ENCODE data around the gene CDC42SE2. TPM values are rescaled to one million over a fixed set of nuclear protein-coding genes. Genes with fewer than 3 reads are reported as not detected.

CDC42SE2 gene
- total RNA-seq, 1 experiment from 2014 or later = 46.1 TPM

DNA sequence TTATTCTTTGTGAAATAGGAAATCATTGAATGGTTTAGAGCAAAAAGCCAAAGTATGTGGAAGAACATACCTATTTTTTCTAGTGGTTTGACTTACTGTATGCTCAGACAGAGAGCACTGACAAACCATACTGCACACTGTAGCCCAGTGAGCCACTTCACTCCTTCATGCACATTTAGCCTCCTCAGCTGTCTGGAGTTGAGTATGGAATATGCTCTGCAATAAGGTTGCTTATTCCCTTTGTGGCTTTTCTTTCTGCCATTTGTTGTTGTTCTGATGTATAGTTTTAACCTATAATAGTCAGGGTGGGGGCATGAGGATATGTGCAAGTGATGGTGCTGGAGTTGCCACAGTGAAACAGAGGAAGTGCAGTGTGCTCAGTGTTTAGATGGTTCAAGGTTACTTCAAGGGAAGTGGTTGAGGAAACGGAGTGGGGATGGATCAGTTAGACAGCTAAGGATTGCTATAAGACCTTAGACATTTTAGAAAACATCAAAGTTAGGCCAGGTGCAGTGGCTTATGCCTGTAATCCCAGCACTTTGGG lies 100.7 kb downstream of the CDC42SE2 start:
- no peak for ATAC-seq
- TSS peak; percentile 15 for BruUV-seq (replicated peaks)
- no peaks in the 10 kb centered on the region for H3K9me3 ChIP-seq (ENCODE audit: control insufficient read depth, insufficient read depth, low read depth, low read length)
- no peak overlapping the region for H3K4me3 ChIP-seq (ENCODE audit: low read depth in 2 of 2, low read length in 2 of 2)
- H3K36me3 ChIP-seq (ENCODE audit: control insufficient read depth, insufficient read depth, low read length) = no peaks in the 10 kb centered on the region
- ChIA-PET CTCF (no interaction called here), POLR2A (interaction anchor here (0.5 kb wide), 1 partner anchor 10 kb away, joined by 8 read pairs; no protein-coding TSS in a partner anchor)
- H3K4me1 ChIP-seq (ENCODE audit: control insufficient read depth, insufficient read depth, low read length) = no peaks in the 10 kb centered on the region
- intact Hi-C loops (cut with micrococcal nuclease; ENCODE audit: unreplicated experiment) = no loop called here
- H3K27ac ChIP-seq (ENCODE audit: low read length) = no peak overlapping the region
- TF ChIP-seq, protein P1, sequence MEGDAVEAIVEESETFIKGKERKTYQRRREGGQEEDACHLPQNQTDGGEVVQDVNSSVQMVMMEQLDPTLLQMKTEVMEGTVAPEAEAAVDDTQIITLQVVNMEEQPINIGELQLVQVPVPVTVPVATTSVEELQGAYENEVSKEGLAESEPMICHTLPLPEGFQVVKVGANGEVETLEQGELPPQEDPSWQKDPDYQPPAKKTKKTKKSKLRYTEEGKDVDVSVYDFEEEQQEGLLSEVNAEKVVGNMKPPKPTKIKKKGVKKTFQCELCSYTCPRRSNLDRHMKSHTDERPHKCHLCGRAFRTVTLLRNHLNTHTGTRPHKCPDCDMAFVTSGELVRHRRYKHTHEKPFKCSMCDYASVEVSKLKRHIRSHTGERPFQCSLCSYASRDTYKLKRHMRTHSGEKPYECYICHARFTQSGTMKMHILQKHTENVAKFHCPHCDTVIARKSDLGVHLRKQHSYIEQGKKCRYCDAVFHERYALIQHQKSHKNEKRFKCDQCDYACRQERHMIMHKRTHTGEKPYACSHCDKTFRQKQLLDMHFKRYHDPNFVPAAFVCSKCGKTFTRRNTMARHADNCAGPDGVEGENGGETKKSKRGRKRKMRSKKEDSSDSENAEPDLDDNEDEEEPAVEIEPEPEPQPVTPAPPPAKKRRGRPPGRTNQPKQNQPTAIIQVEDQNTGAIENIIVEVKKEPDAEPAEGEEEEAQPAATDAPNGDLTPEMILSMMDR (IDR thresholded peaks at IDR 0.05) = no peak
- TF ChIP-seq POLR2AphosphoS5 (IDR thresholded peaks at IDR 0.05; ENCODE audit: low read depth, low read length) = no peak
- no peak for TF ChIP-seq TCF7L2 (IDR thresholded peaks at IDR 0.05; ENCODE audit: low read depth, low read length)
- no peak for TF ChIP-seq SIN3A (IDR thresholded peaks at IDR 0.05; ENCODE audit: borderline replicate concordance, insufficient read depth, low read depth, low read length)
- TF ChIP-seq, protein P2, sequence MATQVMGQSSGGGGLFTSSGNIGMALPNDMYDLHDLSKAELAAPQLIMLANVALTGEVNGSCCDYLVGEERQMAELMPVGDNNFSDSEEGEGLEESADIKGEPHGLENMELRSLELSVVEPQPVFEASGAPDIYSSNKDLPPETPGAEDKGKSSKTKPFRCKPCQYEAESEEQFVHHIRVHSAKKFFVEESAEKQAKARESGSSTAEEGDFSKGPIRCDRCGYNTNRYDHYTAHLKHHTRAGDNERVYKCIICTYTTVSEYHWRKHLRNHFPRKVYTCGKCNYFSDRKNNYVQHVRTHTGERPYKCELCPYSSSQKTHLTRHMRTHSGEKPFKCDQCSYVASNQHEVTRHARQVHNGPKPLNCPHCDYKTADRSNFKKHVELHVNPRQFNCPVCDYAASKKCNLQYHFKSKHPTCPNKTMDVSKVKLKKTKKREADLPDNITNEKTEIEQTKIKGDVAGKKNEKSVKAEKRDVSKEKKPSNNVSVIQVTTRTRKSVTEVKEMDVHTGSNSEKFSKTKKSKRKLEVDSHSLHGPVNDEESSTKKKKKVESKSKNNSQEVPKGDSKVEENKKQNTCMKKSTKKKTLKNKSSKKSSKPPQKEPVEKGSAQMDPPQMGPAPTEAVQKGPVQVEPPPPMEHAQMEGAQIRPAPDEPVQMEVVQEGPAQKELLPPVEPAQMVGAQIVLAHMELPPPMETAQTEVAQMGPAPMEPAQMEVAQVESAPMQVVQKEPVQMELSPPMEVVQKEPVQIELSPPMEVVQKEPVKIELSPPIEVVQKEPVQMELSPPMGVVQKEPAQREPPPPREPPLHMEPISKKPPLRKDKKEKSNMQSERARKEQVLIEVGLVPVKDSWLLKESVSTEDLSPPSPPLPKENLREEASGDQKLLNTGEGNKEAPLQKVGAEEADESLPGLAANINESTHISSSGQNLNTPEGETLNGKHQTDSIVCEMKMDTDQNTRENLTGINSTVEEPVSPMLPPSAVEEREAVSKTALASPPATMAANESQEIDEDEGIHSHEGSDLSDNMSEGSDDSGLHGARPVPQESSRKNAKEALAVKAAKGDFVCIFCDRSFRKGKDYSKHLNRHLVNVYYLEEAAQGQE (IDR thresholded peaks at IDR 0.05; ENCODE audit: insufficient read depth in 1 of 2, low read depth in 2 of 2, low read length in 1 of 2) = no peak
- in situ Hi-C loops (cut with HindIII; ENCODE audit: low pct_unique_long_range_greater_than_20kb, low sequenced_read_pairs) = no loop called here
- DNase-seq (ENCODE audit: low read depth, low spot score) = no peak
- no peaks in the 10 kb centered on the region for H3K27me3 ChIP-seq (ENCODE audit: control insufficient read depth, insufficient read depth, low read length)

DNA sequence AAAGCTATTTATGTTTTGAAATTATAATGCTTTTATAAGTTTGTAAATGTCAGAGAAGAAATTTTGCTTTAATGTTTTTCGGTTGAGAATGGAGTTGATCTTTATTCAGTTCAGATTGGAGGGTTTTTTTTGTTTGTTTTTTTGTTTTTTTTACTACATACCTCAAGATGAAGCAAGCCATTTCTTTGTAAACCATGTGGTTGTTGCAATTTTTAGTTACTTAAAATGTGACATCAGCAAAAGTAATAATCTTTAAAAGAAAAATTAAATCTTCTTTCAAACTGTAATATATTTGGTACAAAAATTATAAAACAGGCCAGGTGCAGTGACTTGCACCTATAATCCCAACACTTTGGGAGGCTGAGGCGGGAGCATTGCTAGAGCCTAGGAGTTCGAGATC lies 102.6 kb downstream of the CDC42SE2 start:
- no peak overlapping the region for H3K4me3 ChIP-seq (ENCODE audit: low read depth in 2 of 2, low read length in 2 of 2)
- no peaks in the 10 kb centered on the region for H3K4me1 ChIP-seq (ENCODE audit: control insufficient read depth, insufficient read depth, low read length)
- in situ Hi-C loops (cut with HindIII; ENCODE audit: low pct_unique_long_range_greater_than_20kb, low sequenced_read_pairs) (no loop called here), intact Hi-C loops (cut with micrococcal nuclease; ENCODE audit: unreplicated experiment) (no loop called here)
- TF ChIP-seq POLR2AphosphoS5 (IDR thresholded peaks at IDR 0.05; ENCODE audit: low read depth, low read length) (no peak), SIN3A (IDR thresholded peaks at IDR 0.05; ENCODE audit: borderline replicate concordance, insufficient read depth, low read depth, low read length) (no peak), TCF7L2 (IDR thresholded peaks at IDR 0.05; ENCODE audit: low read depth, low read length) (no peak)
- TF ChIP-seq, protein P2 (IDR thresholded peaks at IDR 0.05; ENCODE audit: insufficient read depth in 1 of 2, low read depth in 2 of 2, low read length in 1 of 2) = no peak
- TF ChIP-seq, protein P1 (IDR thresholded peaks at IDR 0.05) = no peak
- no peaks in the 10 kb centered on the region for H3K36me3 ChIP-seq (ENCODE audit: control insufficient read depth, insufficient read depth, low read length)
- no peaks in the 10 kb centered on the region for H3K9me3 ChIP-seq (ENCODE audit: control insufficient read depth, insufficient read depth, low read depth, low read length)
- H3K27me3 ChIP-seq (ENCODE audit: control insufficient read depth, insufficient read depth, low read length) = no peaks in the 10 kb centered on the region
- no peak for DNase-seq (ENCODE audit: low read depth, low spot score)
- no TSS peak for BruUV-seq (replicated peaks)
- ChIA-PET POLR2A (no interaction called here), CTCF (no interaction called here)
- no peak for ATAC-seq
- no peak overlapping the region for H3K27ac ChIP-seq (ENCODE audit: low read length)
